CD4-positive, alpha-beta T cell (primary cell): Measurements from ENCODE around the gene USP16. TPM values are rescaled to one million over a fixed set of nuclear protein-coding genes. Genes with fewer than 3 reads are reported as not detected.

Experiments
- ATAC-seq: fragments of 200-7000 bp; cut with Tn5 transposase; one replicate; pipeline ENCODE4 v1.10.0; 2022; ENCODE audit warnings: mild to moderate bottlenecking; ENCODE audit not compliant: poor library complexity
- CTCF ChIA-PET: fragments of 350-600 bp; sonication (Branson Sonifier 250); formaldehyde crosslinking; loops from one replicate; lab custom pipeline; 2021; ENCODE audit warnings: antibody characterized with exemption, inconsistent platforms; lab: Charles Lee
- POLR2A ChIA-PET: fragments of 350-600 bp; sonication (Branson Sonifier 250); formaldehyde crosslinking; loops from one replicate; lab custom pipeline; 2021; ENCODE audit warnings: antibody characterized with exemption, inconsistent platforms; lab: Charles Lee
- DNase-seq, 14 experiments: peaks; one replicate each; pipeline ENCODE4 v3.0.0-alpha.2; 2013 to 2020; ENCODE audit warnings: mixed read lengths in 2 of 14
- H3K27ac ChIP-seq, 2 donors: one replicate each; pipeline versions ENCODE4 v1.5.1 to v1.7.0; 2013; ENCODE audit warnings: low read length in 2 of 2, low read depth in 1 of 2, mild to moderate bottlenecking in 1 of 2
- H3K27me3 ChIP-seq, 2 experiments: 1 replicate in 1 of 2; 2 replicates in 1 of 2; pipeline versions ENCODE4 v1.6.1 to v1.7.0; 2013; ENCODE audit warnings: low read length in 2 of 2, control low read depth in 1 of 2, mild to moderate bottlenecking in 1 of 2, moderate library complexity in 1 of 2; ENCODE audit not compliant: insufficient read depth in 2 of 2, control insufficient read depth in 1 of 2
- H3K36me3 ChIP-seq: one replicate; pipeline ENCODE4 v1.6.1; 2013; ENCODE audit warnings: low read length, control low read depth; ENCODE audit not compliant: insufficient read depth
- H3K4me1 ChIP-seq: one replicate; pipeline ENCODE4 v1.6.1; 2013; ENCODE audit warnings: low read length, control low read depth; ENCODE audit not compliant: insufficient read depth
- H3K4me3 ChIP-seq: one replicate; pipeline ENCODE4 v1.5.1; 2013; ENCODE audit warnings: mild to moderate bottlenecking, low read length, moderate library complexity
- H3K9me3 ChIP-seq, 2 experiments: 1 replicate in 1 of 2; 2 replicates in 1 of 2; pipeline versions ENCODE4 v1.6.1 to v1.7.0; 2013; ENCODE audit warnings: low read length in 2 of 2, mild to moderate bottlenecking in 2 of 2, control low read depth in 1 of 2, moderate library complexity in 1 of 2; ENCODE audit not compliant: control insufficient read depth in 1 of 2, insufficient read depth in 1 of 2
- H3K27ac Mint-ChIP-seq: one replicate; pipeline ENCODE4 v1.8.0; 2020; ENCODE audit warnings: mixed read lengths
- H3K27me3 Mint-ChIP-seq: one replicate; pipeline ENCODE4 v1.8.0; 2021; ENCODE audit warnings: mixed read lengths
- H3K36me3 Mint-ChIP-seq: one replicate; pipeline ENCODE4 v1.8.0; 2021; ENCODE audit warnings: low read depth, mixed read lengths
- H3K4me1 Mint-ChIP-seq: one replicate; pipeline ENCODE4 v1.8.0; 2021; ENCODE audit warnings: low read depth, mixed read lengths
- H3K4me3 Mint-ChIP-seq: one replicate; pipeline ENCODE4 v1.8.0; 2020; ENCODE audit warnings: mild to moderate bottlenecking, mixed read lengths
- H3K9me3 Mint-ChIP-seq: one replicate; pipeline ENCODE4 v1.8.0; 2020; ENCODE audit warnings: mixed read lengths
- intact Hi-C, 2 experiments: fragments of 100-400 bp; cut with DNase I in 1 of 2; cut with micrococcal nuclease in 1 of 2; formaldehyde crosslinking; loops; one replicate each; pipeline versions ENCODE4 v1.15.1 to v1.9.0; 2023 to 2025; cut with DNase I, micrococcal nuclease
- total RNA-seq, 174 experiments: library from RNA in 2 of 174; stranded (reverse) in 2 of 174; gene quantifications; one replicate each; pipeline ENCODE4 v1.2.3 and lab custom pipeline; 2021 to 2026
- TF ChIP-seq, protein P1 (sequence below): fragments of 200-600 bp; IDR thresholded peaks from one replicate; pipeline ENCODE4 v1.8.0; 2022; ENCODE audit warnings: antibody characterized with exemption, mild to moderate bottlenecking

The USP16 gene
- total RNA-seq, 2 experiments from 2014 or later = 79.7 to 81.7 TPM

GRCh38 chr21:29077651-29078090 is 53.2 kb downstream of the USP16 start:
- ChIA-PET CTCF (interaction anchor here (1.0 to 1.1 kb wide), 2 partner anchors 85 to 271 kb away, joined by 3 read pairs; partner anchors contain the start of gene LTN1), POLR2A (interaction anchor here (0.6 to 6.4 kb wide), 6 partner anchors 53 to 283 kb away, joined by 3 to 55 read pairs (median 18); partner anchors contain the start of genes BACH1, LTN1 and USP16)
- Histone ChIP-seq H3K9me3 (no peaks in the 10 kb centered on the region), H3K4me3 (peak overlapping the region; percentile 55), H3K27me3 (no peaks in the 10 kb centered on the region), H3K27ac (peak overlapping the region; percentile 52 to 58), H3K36me3 (no peaks in the 10 kb centered on the region), H3K4me1 (peaks cover 44% of the 10 kb centered on the region)
- Mint-ChIP-seq H3K27me3 (no peaks in the 10 kb centered on the region), H3K4me1 (peaks cover 73% of the 10 kb centered on the region), H3K27ac (peak overlapping the region; percentile 95), H3K4me3 (peak overlapping the region; percentile 93), H3K9me3 (no peaks in the 10 kb centered on the region), H3K36me3 (peaks cover 19% of the 10 kb centered on the region)
- DNase-seq (peak in 5 of 14 experiments; percentile 11 to 57 (median 45)), ATAC-seq (no peak)
- TF ChIP-seq, protein P1, sequence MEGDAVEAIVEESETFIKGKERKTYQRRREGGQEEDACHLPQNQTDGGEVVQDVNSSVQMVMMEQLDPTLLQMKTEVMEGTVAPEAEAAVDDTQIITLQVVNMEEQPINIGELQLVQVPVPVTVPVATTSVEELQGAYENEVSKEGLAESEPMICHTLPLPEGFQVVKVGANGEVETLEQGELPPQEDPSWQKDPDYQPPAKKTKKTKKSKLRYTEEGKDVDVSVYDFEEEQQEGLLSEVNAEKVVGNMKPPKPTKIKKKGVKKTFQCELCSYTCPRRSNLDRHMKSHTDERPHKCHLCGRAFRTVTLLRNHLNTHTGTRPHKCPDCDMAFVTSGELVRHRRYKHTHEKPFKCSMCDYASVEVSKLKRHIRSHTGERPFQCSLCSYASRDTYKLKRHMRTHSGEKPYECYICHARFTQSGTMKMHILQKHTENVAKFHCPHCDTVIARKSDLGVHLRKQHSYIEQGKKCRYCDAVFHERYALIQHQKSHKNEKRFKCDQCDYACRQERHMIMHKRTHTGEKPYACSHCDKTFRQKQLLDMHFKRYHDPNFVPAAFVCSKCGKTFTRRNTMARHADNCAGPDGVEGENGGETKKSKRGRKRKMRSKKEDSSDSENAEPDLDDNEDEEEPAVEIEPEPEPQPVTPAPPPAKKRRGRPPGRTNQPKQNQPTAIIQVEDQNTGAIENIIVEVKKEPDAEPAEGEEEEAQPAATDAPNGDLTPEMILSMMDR = no peak
- intact Hi-C loops = loop anchor here in 1 of 2 experiments (2.0 kb wide), 1 partner anchor 221 kb away; the partner anchor contains the start of gene BACH1

DNA sequence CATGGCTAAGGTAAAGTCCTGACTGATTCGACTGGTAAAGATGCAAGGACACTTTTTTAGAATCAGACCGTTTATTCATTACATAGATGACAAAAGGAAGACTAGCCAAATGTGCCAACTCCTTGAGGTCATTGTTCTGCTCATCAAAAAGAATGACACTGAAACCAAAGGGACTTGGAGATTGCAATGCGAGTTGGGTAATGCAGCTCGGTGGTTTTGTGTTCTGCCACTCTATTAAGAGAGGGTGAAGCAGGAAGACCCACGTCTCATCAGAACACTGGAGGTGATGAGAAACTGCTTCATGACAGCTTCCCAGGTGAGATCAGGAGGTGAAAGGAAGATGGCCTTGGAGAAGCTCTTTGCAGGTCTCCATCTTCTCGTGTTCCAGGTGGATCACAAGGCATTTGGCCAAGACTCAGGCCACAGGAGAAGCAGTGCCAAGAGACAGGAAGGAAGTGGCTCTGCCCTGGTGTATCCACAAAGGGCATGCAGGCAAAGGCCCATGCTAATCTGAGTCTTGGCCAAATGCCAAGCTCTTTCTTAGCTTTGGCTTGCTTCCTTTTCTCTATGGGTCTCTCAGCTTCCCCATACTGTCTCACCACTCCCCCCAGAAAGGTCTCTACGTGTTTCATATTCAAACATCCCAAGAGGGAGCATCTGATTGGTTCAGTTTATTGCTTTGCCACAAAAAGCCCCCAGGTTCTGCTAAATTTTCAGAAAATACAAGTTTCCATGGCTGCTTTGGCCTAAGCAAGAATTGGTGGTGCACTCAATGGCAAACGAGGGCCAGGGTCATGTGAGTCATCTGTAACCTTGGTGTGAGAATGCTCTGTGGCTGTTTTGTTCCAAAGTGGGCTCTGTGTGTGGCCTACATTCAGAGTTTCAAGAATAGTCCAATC is 54.6 kb downstream of the USP16 start:
- Mint-ChIP-seq H3K27me3 (no peaks in the 10 kb centered on the region), H3K36me3 (peaks cover 6% of the 10 kb centered on the region), H3K4me1 (peaks cover 65% of the 10 kb centered on the region), H3K4me3 (peak overlapping the region; percentile 64), H3K9me3 (no peaks in the 10 kb centered on the region), H3K27ac (peak overlapping the region; percentile 95)
- H3K4me3 ChIP-seq = no peak overlapping the region
- CTCF ChIA-PET = interaction anchor here (1.0 kb wide), 1 partner anchor 220 kb away, joined by 5 read pairs; the partner anchor contains the start of gene BACH1
- H3K27ac ChIP-seq = peak overlapping the region; percentile 58
- intact Hi-C loops = loop anchor here in 1 of 2 experiments (2.0 kb wide), 1 partner anchor 220 kb away; the partner anchor contains the start of gene BACH1
- H3K4me1 ChIP-seq = peaks cover 41% of the 10 kb centered on the region
- no peaks in the 10 kb centered on the region for H3K9me3 ChIP-seq
- no peaks in the 10 kb centered on the region for H3K36me3 ChIP-seq
- POLR2A ChIA-PET = interaction anchor here (0.5 to 1.6 kb wide), 6 partner anchors 11 to 371 kb away, joined by 3 to 7 read pairs (median 4); partner anchors contain the start of genes LTN1 and USP16
- no peaks in the 10 kb centered on the region for H3K27me3 ChIP-seq
- ATAC-seq (peak; percentile 18), DNase-seq (peak in 5 of 14 experiments; percentile 5 to 75 (median 63))
- TF ChIP-seq, protein P1 = no peak

GRCh38 chr21:29080454-29080941 is 56.0 kb downstream of the USP16 start:
- Histone ChIP-seq H3K36me3 (no peaks in the 10 kb centered on the region), H3K4me3 (no peak overlapping the region), H3K4me1 (peaks cover 41% of the 10 kb centered on the region)

More at GRCh38 chr21:29080454-29080941, 56.0 kb downstream of the USP16 start:
- Mint-ChIP-seq H3K27ac (peak overlapping the region; percentile 95), H3K4me3 (peak overlapping the region; percentile 77), H3K9me3 (no peaks in the 10 kb centered on the region), H3K36me3 (peaks cover 6% of the 10 kb centered on the region), H3K4me1 (peaks cover 64% of the 10 kb centered on the region), H3K27me3 (no peaks in the 10 kb centered on the region)
- intact Hi-C loops = no loop called here
- ChIA-PET POLR2A (interaction anchor here (0.6 to 1.6 kb wide), 6 partner anchors 10 to 296 kb away, joined by 3 to 7 read pairs (median 4); partner anchors contain the start of genes RWDD2B and USP16), CTCF (no interaction called here)
- Histone ChIP-seq H3K9me3 (no peaks in the 10 kb centered on the region), H3K27ac (peak overlapping the region; percentile 58), H3K27me3 (no peaks in the 10 kb centered on the region)
- DNase-seq = peak in 5 of 14 experiments; percentile 2 to 66 (median 48)
- TF ChIP-seq, protein P1 = no peak
- ATAC-seq = peak; percentile 35
